ENCODE data around the gene DNAI4.
"Not testable (repeated sequence)": the region's sequence is repeated elsewhere in the genome, so short reads cannot be mapped to it uniquely, and the experiment has no call there.

DNAI4 gene

DNA sequence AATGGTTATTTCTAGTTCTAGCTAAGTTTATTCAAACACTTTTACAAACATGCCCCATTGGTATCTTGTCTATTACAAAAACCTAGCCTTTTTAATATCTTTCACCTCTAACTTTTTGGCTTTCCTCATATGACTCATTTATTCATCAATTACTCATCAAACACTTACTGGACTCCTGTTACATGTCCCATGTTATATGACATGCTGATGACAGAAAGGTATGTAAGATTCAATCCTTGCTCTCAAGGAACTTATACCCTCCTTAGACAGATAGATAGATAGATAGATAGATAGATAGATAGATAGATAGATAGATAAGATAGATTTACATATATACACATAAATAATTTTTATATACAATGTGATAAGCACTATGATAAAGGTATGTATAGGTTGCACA is 89.7 kb downstream of the DNAI4 start:
- Mint-ChIP-seq H3K9me3 (no peaks in the 10 kb centered on the region), H3K27ac (no peak overlapping the region), H3K36me3 (peaks cover 2% of the 10 kb centered on the region), H3K4me3 (no peak overlapping the region), H3K4me1 (peaks cover 3% of the 10 kb centered on the region), H3K27me3 (no peaks in the 10 kb centered on the region)
- ATAC-seq (ENCODE audit: low read depth) (no peak), DNase-seq (ENCODE audit: low spot score in 2 of 2) (no peak)

DNA sequence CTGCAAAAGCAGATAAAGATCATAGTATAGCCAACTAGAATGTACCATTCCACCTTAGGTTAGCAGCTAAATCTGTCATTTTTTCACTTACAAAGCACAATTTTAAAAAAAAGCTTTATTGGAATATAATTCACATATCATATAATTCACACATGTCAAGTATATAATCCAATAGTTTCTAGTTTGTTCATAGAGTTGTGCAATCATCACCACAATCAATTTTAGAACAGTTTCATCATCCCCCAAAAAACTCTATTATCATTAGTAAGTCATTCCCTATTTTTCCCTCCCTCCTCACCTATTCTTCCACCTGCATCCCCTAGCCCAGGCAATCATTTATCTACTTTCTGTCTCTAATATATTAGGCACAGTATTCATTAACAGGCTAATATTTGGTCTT is 91.5 kb downstream of the DNAI4 start:
- ATAC-seq (ENCODE audit: low read depth) (no peak), DNase-seq (ENCODE audit: low spot score in 2 of 2) (no peak)
- H3K36me3 Mint-ChIP-seq, result peaks cover 2% of the 10 kb centered on the region
- H3K27ac Mint-ChIP-seq, result no peak overlapping the region
- no peaks in the 10 kb centered on the region for H3K27me3 Mint-ChIP-seq
- H3K4me3 Mint-ChIP-seq, result no peak overlapping the region
- no peaks in the 10 kb centered on the region for H3K4me1 Mint-ChIP-seq
- no peaks in the 10 kb centered on the region for H3K9me3 Mint-ChIP-seq

DNA sequence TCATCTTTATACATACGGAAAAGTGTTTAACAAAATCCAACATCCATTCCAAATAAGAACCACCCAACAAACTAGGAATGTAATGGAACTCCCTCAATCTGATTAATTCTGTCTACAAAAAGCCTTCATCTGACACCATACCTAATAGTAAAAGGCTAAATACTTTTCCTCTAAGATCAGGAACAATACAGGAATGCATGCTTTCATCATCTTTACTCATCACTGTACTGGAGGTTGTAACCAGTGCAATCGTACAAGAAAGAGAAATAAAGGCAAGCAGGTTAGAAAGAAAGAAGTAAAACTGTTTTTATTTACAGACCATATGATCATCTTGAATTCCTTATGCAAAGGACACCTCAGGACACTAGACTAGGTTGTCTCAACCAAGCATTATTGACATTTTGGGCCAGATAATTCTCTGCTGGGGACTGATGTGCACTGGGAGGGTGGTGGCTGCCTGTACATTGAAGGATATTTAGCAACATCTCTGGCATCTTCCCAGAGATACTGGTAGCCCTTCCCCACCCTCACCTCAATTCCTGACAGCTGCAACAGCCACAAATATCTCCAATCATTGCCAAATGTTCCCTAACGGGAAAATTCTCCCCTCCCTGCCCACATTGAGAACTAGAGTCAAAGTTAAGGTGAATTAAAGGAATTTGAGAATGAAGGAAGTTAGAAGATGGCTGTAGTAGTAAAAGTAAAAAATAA is 93.0 kb downstream of the DNAI4 start:
- ATAC-seq (ENCODE audit: low read depth) (no peak), DNase-seq (ENCODE audit: low spot score in 2 of 2) (no peak)
- no peak overlapping the region for H3K27ac Mint-ChIP-seq
- H3K27me3 Mint-ChIP-seq, result no peaks in the 10 kb centered on the region
- no peaks in the 10 kb centered on the region for H3K9me3 Mint-ChIP-seq
- peaks cover 2% of the 10 kb centered on the region for H3K36me3 Mint-ChIP-seq
- H3K4me3 Mint-ChIP-seq, result no peak overlapping the region
- no peaks in the 10 kb centered on the region for H3K4me1 Mint-ChIP-seq

DNA sequence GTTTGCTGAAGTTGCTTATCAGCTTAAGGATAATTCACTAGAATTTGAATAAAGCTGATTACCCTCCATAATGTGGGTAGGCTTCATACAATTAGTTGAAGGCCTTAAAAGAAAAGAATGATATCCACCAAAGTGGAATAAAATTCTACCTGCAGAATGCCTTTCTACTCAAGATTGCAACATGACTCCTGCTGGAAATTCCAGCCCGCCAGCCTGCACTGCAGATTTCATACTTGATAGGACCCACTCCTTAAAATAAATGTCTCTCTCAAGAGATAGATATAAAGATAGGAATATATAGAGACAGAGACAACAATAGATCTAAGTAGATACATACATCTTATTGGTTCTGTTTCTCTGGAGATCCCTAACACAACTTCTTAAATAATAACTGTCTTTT is 99.9 kb downstream of the DNAI4 start:
- ATAC-seq (ENCODE audit: low read depth) (no peak), DNase-seq (ENCODE audit: low spot score in 2 of 2) (no peak)
- no peak overlapping the region for H3K4me3 Mint-ChIP-seq
- no peaks in the 10 kb centered on the region for H3K4me1 Mint-ChIP-seq
- H3K27ac Mint-ChIP-seq, result no peak overlapping the region
- H3K27me3 Mint-ChIP-seq, result no peaks in the 10 kb centered on the region
- no peaks in the 10 kb centered on the region for H3K36me3 Mint-ChIP-seq
- no peaks in the 10 kb centered on the region for H3K9me3 Mint-ChIP-seq

DNA sequence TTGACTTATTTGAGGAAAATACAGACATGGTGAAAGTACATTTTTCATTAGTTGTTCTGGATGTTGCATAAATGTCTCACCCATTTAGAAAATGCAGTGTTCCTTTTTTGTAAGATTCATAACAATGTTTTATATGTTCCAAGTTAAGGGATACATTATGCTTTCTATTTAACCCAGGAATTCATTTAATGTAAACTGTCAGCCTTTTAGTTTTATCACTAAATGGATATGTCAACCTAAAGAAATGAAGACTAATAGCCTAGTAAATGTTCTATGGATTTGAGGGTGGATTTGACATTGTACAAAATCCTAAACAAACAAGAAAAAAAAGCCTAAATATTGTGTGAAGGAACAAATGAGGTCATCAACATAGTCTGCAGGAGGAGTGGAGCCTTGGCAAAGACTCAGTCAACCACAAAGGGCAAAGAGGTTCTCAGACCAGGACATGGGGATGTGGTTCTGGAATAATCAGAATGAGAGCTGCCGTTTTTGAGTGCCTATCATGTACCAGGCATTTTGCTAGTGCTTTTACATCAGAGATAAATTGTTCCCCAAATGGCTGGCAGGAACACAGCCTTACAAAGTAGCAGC is 114.8 kb downstream of the DNAI4 start:
- no peak overlapping the region for H3K4me3 Mint-ChIP-seq
- H3K27ac Mint-ChIP-seq, result no peak overlapping the region
- no peaks in the 10 kb centered on the region for H3K4me1 Mint-ChIP-seq
- DNase-seq (ENCODE audit: low spot score in 2 of 2), result no peak
- peaks cover 2% of the 10 kb centered on the region for H3K27me3 Mint-ChIP-seq
- H3K9me3 Mint-ChIP-seq, result no peaks in the 10 kb centered on the region
- no peak for ATAC-seq (ENCODE audit: low read depth)
- H3K36me3 Mint-ChIP-seq, result no peaks in the 10 kb centered on the region

DNA sequence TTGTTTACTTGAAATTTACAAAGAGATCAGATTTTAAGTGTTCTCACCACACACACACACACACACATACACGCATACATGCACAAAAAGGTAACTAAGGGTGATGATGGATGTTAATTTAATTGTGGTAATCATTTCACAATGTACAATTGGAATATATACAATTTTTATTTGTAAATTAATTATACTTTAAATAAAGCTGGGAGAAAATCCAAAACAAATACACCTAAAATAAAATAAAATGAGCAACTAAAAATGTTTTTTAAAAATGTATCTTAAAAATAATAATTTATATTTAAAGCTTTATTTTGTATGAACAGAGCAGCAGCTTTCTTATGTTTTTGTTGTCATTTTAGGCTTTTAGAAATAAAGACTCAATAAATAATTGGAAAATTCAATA is 115.4 kb downstream of the DNAI4 start:
- Mint-ChIP-seq H3K4me1 (no peaks in the 10 kb centered on the region), H3K4me3 (no peak overlapping the region), H3K27me3 (peaks cover 2% of the 10 kb centered on the region), H3K27ac (no peak overlapping the region), H3K9me3 (no peaks in the 10 kb centered on the region), H3K36me3 (no peaks in the 10 kb centered on the region)
- ATAC-seq (ENCODE audit: low read depth), result no peak
- DNase-seq (ENCODE audit: low spot score in 2 of 2), result no peak

DNA sequence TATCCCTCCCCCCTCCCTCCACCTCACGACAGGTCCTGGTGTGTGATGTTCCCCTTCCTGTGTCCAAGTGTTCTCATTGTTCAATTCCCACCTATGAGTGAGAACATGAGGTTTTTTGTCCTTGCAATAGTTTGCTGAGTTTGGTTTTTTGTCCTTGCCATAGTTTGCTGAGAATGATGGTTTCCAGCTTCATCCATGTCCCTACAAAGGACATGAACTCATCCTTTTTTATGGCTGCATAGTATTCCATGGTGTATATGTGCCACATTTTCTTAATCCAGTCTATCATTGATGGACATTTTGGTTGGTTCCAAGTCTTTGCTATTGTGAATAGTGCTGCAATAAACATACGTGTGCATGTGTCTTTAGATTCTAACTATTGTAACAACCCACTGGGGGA is 128.8 kb downstream of the DNAI4 start:
- H3K36me3 Mint-ChIP-seq; H3K4me3 Mint-ChIP-seq; H3K27ac Mint-ChIP-seq; DNase-seq (ENCODE audit: low spot score in 2 of 2); H3K27me3 Mint-ChIP-seq; H3K9me3 Mint-ChIP-seq; ATAC-seq (ENCODE audit: low read depth); H3K4me1 Mint-ChIP-seq: not testable (repeated sequence)

DNA sequence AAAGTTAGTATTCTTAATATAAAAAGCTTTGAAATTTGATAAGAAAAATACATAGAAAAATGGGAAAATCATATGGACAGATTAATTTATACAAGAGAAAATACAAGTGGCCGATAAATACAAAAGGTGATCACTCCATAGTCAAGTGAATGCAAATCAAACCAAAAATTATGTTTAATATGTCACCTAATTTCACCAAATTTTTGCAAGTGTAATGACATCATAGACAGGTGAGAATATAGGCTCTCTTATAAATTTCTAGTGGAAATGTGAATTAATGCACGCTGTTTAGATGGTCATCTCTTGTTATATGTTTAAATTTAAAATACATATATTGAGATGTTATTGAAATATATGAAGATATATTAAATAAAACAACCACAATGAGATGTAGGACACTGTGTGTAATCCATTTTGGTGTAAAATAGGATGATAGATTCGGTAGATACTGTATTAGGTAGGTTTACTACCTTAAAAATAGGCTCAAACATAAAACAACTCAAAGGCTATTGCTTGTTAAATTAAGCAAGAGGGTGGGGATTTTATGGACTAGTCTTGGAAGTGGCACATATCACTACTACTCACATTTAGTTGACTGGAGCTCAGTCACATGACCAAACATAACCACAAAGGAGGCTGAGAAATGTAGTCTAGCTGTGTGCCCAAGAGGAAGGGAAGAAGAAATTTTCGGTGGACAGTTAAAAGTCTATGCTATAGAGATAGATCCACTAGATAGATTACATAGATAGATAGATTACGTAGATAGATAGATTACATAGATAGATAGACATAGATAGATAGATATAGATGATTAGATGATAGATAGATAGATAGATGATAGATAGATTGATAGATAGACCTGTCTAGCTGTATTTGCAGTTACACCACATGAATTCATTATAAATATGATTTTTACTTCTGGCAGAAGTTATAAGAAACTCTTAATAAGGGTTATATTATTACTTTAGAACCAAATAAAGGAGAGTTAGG is 132.7 kb downstream of the DNAI4 start:
- H3K4me3 Mint-ChIP-seq, result no peak overlapping the region
- peaks cover 2% of the 10 kb centered on the region for H3K27me3 Mint-ChIP-seq
- no peaks in the 10 kb centered on the region for H3K36me3 Mint-ChIP-seq
- H3K9me3 Mint-ChIP-seq, result no peaks in the 10 kb centered on the region
- DNase-seq (ENCODE audit: low spot score in 2 of 2) (no peak), ATAC-seq (ENCODE audit: low read depth) (no peak)
- peaks cover 13% of the 10 kb centered on the region for H3K4me1 Mint-ChIP-seq
- no peak overlapping the region for H3K27ac Mint-ChIP-seq

DNA sequence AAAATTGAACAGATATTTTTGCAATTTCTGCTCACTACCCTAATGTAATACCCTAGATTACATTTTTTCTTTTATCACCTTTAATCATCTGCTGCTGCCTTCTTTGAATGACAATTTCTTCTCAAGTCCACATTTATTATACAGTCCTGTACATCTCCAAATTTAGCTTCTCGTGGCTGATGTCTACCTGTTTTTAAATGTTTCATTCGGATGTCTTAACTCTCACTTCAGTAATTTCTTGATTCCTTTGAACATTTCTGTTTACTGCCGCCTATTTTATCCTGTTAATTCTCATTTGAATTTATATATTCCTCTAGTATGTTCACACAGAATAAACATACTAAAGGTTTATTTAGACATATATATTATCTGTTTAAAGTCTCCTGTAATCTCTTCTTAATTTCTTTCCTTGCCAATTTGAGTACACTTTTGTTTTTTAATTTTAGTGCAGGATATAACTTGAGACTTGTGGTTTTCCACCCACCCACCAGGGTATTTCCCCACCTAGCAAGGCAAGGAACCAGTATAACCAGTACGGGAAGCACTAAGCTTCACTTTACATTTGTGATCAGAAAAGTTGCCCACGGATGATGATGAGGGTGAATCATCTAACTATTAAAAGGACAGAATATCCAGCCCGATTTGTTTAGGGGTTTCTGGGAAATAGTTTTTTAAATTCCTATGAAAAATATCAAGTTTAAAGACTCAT is 136.3 kb downstream of the DNAI4 start:
- peak overlapping the region; percentile 75 for H3K27ac Mint-ChIP-seq

DNA sequence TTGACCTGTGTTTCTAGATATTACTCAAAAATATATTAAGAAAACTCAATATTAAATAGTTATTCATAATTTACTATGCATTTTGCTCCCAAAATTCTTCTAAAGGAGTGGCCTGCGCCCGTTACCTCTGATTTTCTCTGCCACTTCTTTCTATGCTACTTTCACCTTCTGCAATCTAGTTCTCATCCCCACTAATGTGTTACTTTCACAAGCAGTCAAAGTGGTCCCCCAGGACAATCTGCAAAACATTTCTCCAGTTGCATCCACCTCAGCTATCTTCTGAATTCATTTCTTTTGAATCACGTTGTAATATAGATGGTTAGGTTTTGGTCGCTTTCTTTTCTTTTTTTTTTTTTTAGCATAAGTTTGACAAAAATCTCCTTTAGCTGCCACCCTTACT is 137.0 kb downstream of the DNAI4 start:
- Mint-ChIP-seq H3K27me3 (no peaks in the 10 kb centered on the region), H3K9me3 (peaks cover 2% of the 10 kb centered on the region), H3K27ac (no peak overlapping the region), H3K4me3 (no peak overlapping the region), H3K4me1 (peaks cover 13% of the 10 kb centered on the region), H3K36me3 (no peaks in the 10 kb centered on the region)
- DNase-seq (ENCODE audit: low spot score in 2 of 2), result no peak
- ATAC-seq (ENCODE audit: low read depth), result no peak

More for the DNA sequence above, 136.3 kb downstream of the DNAI4 start:
- ATAC-seq (ENCODE audit: low read depth) (peak; percentile 49), DNase-seq (ENCODE audit: low spot score in 2 of 2) (no peak)
- Mint-ChIP-seq H3K9me3 (peaks cover 2% of the 10 kb centered on the region), H3K4me1 (peaks cover 13% of the 10 kb centered on the region), H3K4me3 (peak overlapping the region; percentile 41), H3K27me3 (no peaks in the 10 kb centered on the region), H3K36me3 (no peaks in the 10 kb centered on the region)

DNA sequence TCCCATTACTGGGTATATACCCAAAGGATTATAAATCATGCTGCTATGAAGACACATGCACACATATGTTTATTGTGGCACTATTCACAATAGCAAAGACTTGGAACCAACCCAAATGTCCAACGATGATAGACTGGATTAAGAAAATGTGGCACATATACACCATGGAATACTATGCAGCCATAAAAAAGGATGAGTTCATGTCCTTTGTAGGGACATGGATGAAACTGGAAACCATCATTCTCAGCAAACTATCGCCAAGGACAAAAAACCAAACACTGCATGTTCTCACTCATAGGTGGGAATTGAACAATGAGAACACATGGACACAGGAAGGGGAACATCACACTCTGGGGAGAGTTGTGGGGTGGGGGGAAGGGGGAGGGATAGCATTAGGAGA is 138.9 kb downstream of the DNAI4 start:
- H3K4me3 Mint-ChIP-seq; H3K9me3 Mint-ChIP-seq; H3K36me3 Mint-ChIP-seq; ATAC-seq (ENCODE audit: low read depth); H3K27ac Mint-ChIP-seq; DNase-seq (ENCODE audit: low spot score in 2 of 2); H3K27me3 Mint-ChIP-seq: not testable (repeated sequence)
- peaks cover 10% of the 10 kb centered on the region for H3K4me1 Mint-ChIP-seq

DNA sequence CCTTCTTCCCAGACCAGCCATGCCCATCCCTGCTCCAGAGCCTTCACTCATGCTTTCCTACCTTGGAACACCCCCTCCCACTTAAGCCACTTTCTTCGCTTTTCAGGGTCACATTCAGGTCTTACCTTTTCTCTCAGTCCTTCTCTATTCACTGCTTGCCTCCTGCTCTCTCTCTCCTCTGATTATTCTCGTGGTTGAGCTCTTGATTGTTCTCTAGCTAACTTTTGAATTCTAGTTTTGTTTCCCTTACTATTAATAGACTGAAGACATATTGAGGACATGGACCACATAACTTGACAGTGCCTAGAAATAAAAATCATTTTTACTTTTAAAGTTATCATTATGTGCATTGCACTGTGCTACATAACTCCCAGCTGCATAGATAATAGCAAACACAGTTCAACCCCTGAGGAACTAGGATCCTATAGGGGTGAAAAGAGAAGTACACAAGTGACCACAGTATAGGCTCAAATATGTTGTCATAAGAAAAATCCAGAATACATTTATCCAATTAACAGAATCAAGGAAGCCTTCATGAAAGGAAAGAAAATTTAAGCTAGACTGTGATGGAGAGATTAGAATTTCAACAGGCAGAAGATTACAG is 145.1 kb downstream of the DNAI4 start:
- no peaks in the 10 kb centered on the region for H3K4me1 Mint-ChIP-seq
- no peak overlapping the region for H3K27ac Mint-ChIP-seq
- ATAC-seq (ENCODE audit: low read depth) (no peak), DNase-seq (ENCODE audit: low spot score in 2 of 2) (no peak)
- H3K36me3 Mint-ChIP-seq, result peaks cover 3% of the 10 kb centered on the region
- peaks cover 4% of the 10 kb centered on the region for H3K9me3 Mint-ChIP-seq
- H3K4me3 Mint-ChIP-seq, result no peak overlapping the region
- peaks cover 13% of the 10 kb centered on the region for H3K27me3 Mint-ChIP-seq

DNA sequence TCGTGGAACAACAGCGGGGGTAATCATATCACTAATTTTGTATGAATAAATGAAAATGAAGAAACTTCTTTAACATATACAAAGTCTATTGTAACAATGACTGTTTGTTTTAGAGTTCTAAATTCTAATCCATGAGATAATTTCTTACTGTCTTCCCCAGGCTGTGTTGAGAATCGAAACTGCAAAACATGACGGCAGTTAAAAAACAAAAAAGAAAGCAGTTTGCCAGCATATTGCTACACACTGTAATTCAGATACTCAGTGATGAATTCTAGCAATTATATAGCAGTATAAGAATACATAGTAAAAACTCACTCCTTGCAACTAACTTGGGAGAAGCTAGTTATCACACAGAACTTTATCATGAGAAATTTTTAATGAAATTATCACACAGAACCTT is 145.7 kb downstream of the DNAI4 start:
- Mint-ChIP-seq H3K27me3 (peaks cover 13% of the 10 kb centered on the region), H3K27ac (no peak overlapping the region), H3K9me3 (peaks cover 2% of the 10 kb centered on the region), H3K4me1 (no peaks in the 10 kb centered on the region), H3K4me3 (no peak overlapping the region), H3K36me3 (peaks cover 3% of the 10 kb centered on the region)
- ATAC-seq (ENCODE audit: low read depth) (no peak), DNase-seq (ENCODE audit: low spot score in 2 of 2) (no peak)
